HEK293 (cell line): Measurements from ENCODE around the gene OTOP3.

ENCODE experiments used
- CTCF ChIA-PET: fragments of 350-600 bp; formaldehyde crosslinking; extraction: SDS; loops from one replicate; lab custom pipeline; 2021; ENCODE audit warnings: antibody characterized with exemption; lab: Yijun Ruan, JAX
- POLR2A ChIA-PET: fragments of 300-600 bp; formaldehyde crosslinking; extraction: SDS; loops from one replicate; lab custom pipeline; 2020; ENCODE audit warnings: antibody characterized with exemption, inconsistent platforms; lab: Yijun Ruan, JAX
- H3K27ac ChIP-seq: fragments of 200-500 bp; sonication (Bioruptor generic); 2 replicates; pipeline ENCODE4 v1.5.1; 2014; ENCODE audit warnings: low read depth, low read length, control low read depth, inconsistent platforms; ENCODE audit errors: extremely low read depth
- H3K36me3 ChIP-seq, 2 experiments: fragments of 200-500 bp in 1 of 2; sonication (Bioruptor generic) in 1 of 2; 1 replicate in 1 of 2; 2 replicates in 1 of 2; pipeline ENCODE4 v1.5.1; 2014 to 2017; ENCODE audit warnings: inconsistent platforms in 2 of 2, low read length in 2 of 2; ENCODE audit not compliant: control insufficient read depth in 2 of 2, insufficient read depth in 1 of 2
- H3K4me1 ChIP-seq: fragments of 200-500 bp; sonication (Bioruptor generic); 2 replicates; pipeline ENCODE4 v1.5.1; 2014; ENCODE audit warnings: mild to moderate bottlenecking, low read length, inconsistent platforms; ENCODE audit not compliant: control insufficient read depth, insufficient read depth
- H3K4me3 ChIP-seq: 2 replicates; pipeline ENCODE4 v1.5.1; 2011; ENCODE audit warnings: low read depth, mild to moderate bottlenecking, control low read depth, low read length, moderate library complexity
- H3K9me3 ChIP-seq: fragments of 200-500 bp; sonication (Bioruptor generic); 2 replicates; pipeline ENCODE4 v1.5.1; 2014; ENCODE audit warnings: low read depth, low read length, inconsistent platforms; ENCODE audit not compliant: control insufficient read depth, insufficient read depth
- BCL11B ChIP-seq: fragments of 450-650 bp; formaldehyde crosslinking; IDR thresholded peaks from 2 replicates; pipeline ENCODE4 v1.5.1; 2016; ENCODE audit warnings: low read depth, missing biosample characterization, missing genetic modification characterization
- FEZF1 ChIP-seq: fragments of 450-650 bp; formaldehyde crosslinking; IDR thresholded peaks from 2 replicates; pipeline ENCODE4 v1.5.1; 2016; ENCODE audit warnings: missing biosample characterization, missing genetic modification characterization
- GFI1B ChIP-seq: fragments of 450-650 bp; formaldehyde crosslinking; IDR thresholded peaks from 2 replicates; pipeline ENCODE4 v1.5.1; 2016; ENCODE audit warnings: missing biosample characterization, missing genetic modification characterization
- HOXA7 ChIP-seq: sonication (generic); formaldehyde crosslinking; IDR thresholded peaks from 2 replicates; pipeline ENCODE4 v1.8.1; 2022; ENCODE audit warnings: missing genetic modification reagents, borderline replicate concordance
- HOXD13 ChIP-seq: sonication (generic); formaldehyde crosslinking; IDR thresholded peaks from 2 replicates; pipeline ENCODE4 v1.8.0; 2022; ENCODE audit warnings: missing genetic modification reagents, borderline replicate concordance
- MZF1 ChIP-seq: fragments of 450-650 bp; formaldehyde crosslinking; IDR thresholded peaks from 2 replicates; pipeline ENCODE4 v1.5.1; 2017; ENCODE audit warnings: missing biosample characterization, missing genetic modification characterization, borderline replicate concordance
- PRDM4 ChIP-seq: fragments of 450-650 bp; formaldehyde crosslinking; IDR thresholded peaks from 2 replicates; pipeline ENCODE4 v1.5.1; 2017; ENCODE audit warnings: missing biosample characterization, missing genetic modification characterization
- SP2 ChIP-seq: fragments of 450-650 bp; formaldehyde crosslinking; IDR thresholded peaks from 2 replicates; pipeline ENCODE4 v1.5.1; 2016; ENCODE audit warnings: missing biosample characterization, missing genetic modification characterization
- SP3 ChIP-seq: fragments of 450-650 bp; formaldehyde crosslinking; IDR thresholded peaks from 2 replicates; pipeline ENCODE4 v1.5.1; 2016; ENCODE audit warnings: missing biosample characterization, missing genetic modification characterization
- ZBTB1 ChIP-seq: fragments of 450-650 bp; formaldehyde crosslinking; IDR thresholded peaks from 2 replicates; pipeline ENCODE4 v1.5.1; 2016; ENCODE audit warnings: missing biosample characterization, missing genetic modification characterization
- ZNF16 ChIP-seq: fragments of 450-650 bp; formaldehyde crosslinking; IDR thresholded peaks from 2 replicates; pipeline ENCODE4 v1.5.1; 2016; ENCODE audit warnings: low read depth, missing biosample characterization, missing genetic modification characterization
- ZNF174 ChIP-seq: fragments of 450-650 bp; formaldehyde crosslinking; IDR thresholded peaks from 2 replicates; pipeline ENCODE4 v1.5.0; 2017; ENCODE audit warnings: missing biosample characterization, mild to moderate bottlenecking, missing genetic modification characterization
- ZNF184 ChIP-seq: fragments of 450-650 bp; IDR thresholded peaks from 2 replicates; pipeline ENCODE4 v1.5.1; 2018; ENCODE audit warnings: missing biosample characterization, mild to moderate bottlenecking, missing genetic modification characterization
- ZNF214 ChIP-seq: fragments of 450-650 bp; formaldehyde crosslinking; IDR thresholded peaks from 2 replicates; pipeline ENCODE4 v1.5.1; 2017; ENCODE audit warnings: missing biosample characterization, mild to moderate bottlenecking, missing genetic modification characterization, borderline replicate concordance
- ZNF274 ChIP-seq, 2 experiments: fragments of 200-500 bp in 1 of 2; fragments of 450-650 bp in 1 of 2; sonication (Bioruptor generic) in 1 of 2; formaldehyde crosslinking in 1 of 2; IDR thresholded peaks; 2 replicates each; pipeline versions ENCODE4 v1.5.1 to v1.6.1; 2014 to 2016; ENCODE audit warnings: borderline replicate concordance in 1 of 2, inconsistent platforms in 1 of 2, low read length in 1 of 2, missing biosample characterization in 1 of 2, missing genetic modification characterization in 1 of 2
- ZNF302 ChIP-seq: fragments of 450-650 bp; formaldehyde crosslinking; IDR thresholded peaks from 2 replicates; pipeline ENCODE4 v1.5.1; 2016; ENCODE audit warnings: missing biosample characterization, missing genetic modification characterization, low read depth
- ZNF324 ChIP-seq: fragments of 450-650 bp; formaldehyde crosslinking; IDR thresholded peaks from 2 replicates; pipeline ENCODE4 v1.5.1; 2016; ENCODE audit warnings: missing biosample characterization, missing genetic modification characterization
- ZNF350 ChIP-seq: fragments of 450-650 bp; formaldehyde crosslinking; IDR thresholded peaks from 2 replicates; pipeline ENCODE4 v1.5.0; 2017; ENCODE audit warnings: missing biosample characterization, mild to moderate bottlenecking, missing genetic modification characterization
- ZNF354C ChIP-seq: fragments of 450-650 bp; formaldehyde crosslinking; IDR thresholded peaks from 2 replicates; pipeline ENCODE4 v1.5.1; 2016; ENCODE audit warnings: missing biosample characterization, missing genetic modification characterization, low read depth, borderline replicate concordance
- ZNF423 ChIP-seq: fragments of 450-650 bp; formaldehyde crosslinking; IDR thresholded peaks from 2 replicates; pipeline ENCODE4 v1.5.1; 2016; ENCODE audit warnings: missing biosample characterization, missing genetic modification characterization
- ZNF433 ChIP-seq: fragments of 450-650 bp; formaldehyde crosslinking; IDR thresholded peaks from 2 replicates; pipeline ENCODE4 v1.5.1; 2016; ENCODE audit warnings: missing biosample characterization, missing genetic modification characterization, low read depth
- ZNF624 ChIP-seq: fragments of 450-650 bp; formaldehyde crosslinking; IDR thresholded peaks from 2 replicates; pipeline ENCODE4 v1.5.1; 2017; ENCODE audit warnings: missing biosample characterization, missing genetic modification characterization
- ZNF658 ChIP-seq: fragments of 450-650 bp; formaldehyde crosslinking; IDR thresholded peaks from 2 replicates; pipeline ENCODE4; 2016; ENCODE audit warnings: missing biosample characterization, missing genetic modification characterization
- ZNF701 ChIP-seq: fragments of 450-650 bp; formaldehyde crosslinking; IDR thresholded peaks from 2 replicates; pipeline ENCODE4 v1.5.1; 2016; ENCODE audit warnings: missing biosample characterization, missing genetic modification characterization
- ZNF747 ChIP-seq: fragments of 450-650 bp; formaldehyde crosslinking; IDR thresholded peaks from 2 replicates; pipeline ENCODE4 v1.5.1; 2016; ENCODE audit warnings: missing biosample characterization, missing genetic modification characterization
- ZXDB ChIP-seq: fragments of 450-650 bp; formaldehyde crosslinking; IDR thresholded peaks from 2 replicates; pipeline ENCODE4 v1.5.1; 2016; ENCODE audit warnings: missing biosample characterization, missing genetic modification characterization
- TF ChIP-seq, protein P1 (sequence below): fragments of 450-650 bp; formaldehyde crosslinking; IDR thresholded peaks from 2 replicates; pipeline ENCODE4 v1.5.1; 2016; ENCODE audit warnings: missing biosample characterization, missing genetic modification characterization, borderline replicate concordance

Gene OTOP3

GRCh38 chr17:74945543-74945942 is 9.8 kb downstream of the OTOP3 start:
- POLR2A ChIA-PET = interaction anchor here (1.1 kb wide), 1 partner anchor 27 kb away, joined by 3 read pairs; the partner anchor contains the start of gene HID1
- CTCF ChIA-PET = interaction anchor here (10.3 kb wide), 1 partner anchor 14 kb away, joined by 100 read pairs; no protein-coding TSS in a partner anchor
- Histone ChIP-seq H3K36me3 (no peaks in the 10 kb centered on the region), H3K4me1 (no peaks in the 10 kb centered on the region), H3K27ac (no peak overlapping the region), H3K4me3 (no peak overlapping the region), H3K9me3 (no peaks in the 10 kb centered on the region)
- no peak for TF ChIP-seq GFI1B
- TF ChIP-seq HOXD13 (CRISPR knock-in tag) = no peak
- TF ChIP-seq, protein P1, sequence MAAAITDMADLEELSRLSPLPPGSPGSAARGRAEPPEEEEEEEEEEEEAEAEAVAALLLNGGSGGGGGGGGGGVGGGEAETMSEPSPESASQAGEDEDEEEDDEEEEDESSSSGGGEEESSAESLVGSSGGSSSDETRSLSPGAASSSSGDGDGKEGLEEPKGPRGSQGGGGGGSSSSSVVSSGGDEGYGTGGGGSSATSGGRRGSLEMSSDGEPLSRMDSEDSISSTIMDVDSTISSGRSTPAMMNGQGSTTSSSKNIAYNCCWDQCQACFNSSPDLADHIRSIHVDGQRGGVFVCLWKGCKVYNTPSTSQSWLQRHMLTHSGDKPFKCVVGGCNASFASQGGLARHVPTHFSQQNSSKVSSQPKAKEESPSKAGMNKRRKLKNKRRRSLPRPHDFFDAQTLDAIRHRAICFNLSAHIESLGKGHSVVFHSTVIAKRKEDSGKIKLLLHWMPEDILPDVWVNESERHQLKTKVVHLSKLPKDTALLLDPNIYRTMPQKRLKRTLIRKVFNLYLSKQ (tag by site-specific recombination) = no peak
- TF ChIP-seq ZNF324 (tag by site-specific recombination) = no peak
- no peak for TF ChIP-seq SP3

- no peak overlapping the region for H3K27ac ChIP-seq
- H3K36me3 ChIP-seq = no peaks in the 10 kb centered on the region
- CTCF ChIA-PET = interaction anchor here (1.0 to 10.3 kb wide), 2 partner anchors 13 to 23 kb away, joined by 4 to 100 read pairs; partner anchors contain the start of gene OTOP2
- H3K9me3 ChIP-seq = no peaks in the 10 kb centered on the region
- TF ChIP-seq ZNF350 (tag by site-specific recombination) = no peak
- TF ChIP-seq ZXDB (tag by site-specific recombination) = no peak
- TF ChIP-seq ZNF423 (tag by site-specific recombination) = no peak
- TF ChIP-seq ZNF274 (IDR thresholded peaks at IDR 0.05; ENCODE audit: low read length) = no peak
- TF ChIP-seq ZNF274 (tag by site-specific recombination; IDR thresholded peaks at IDR 0.05; ENCODE audit: borderline replicate concordance) = no peak
- TF ChIP-seq ZNF324 (tag by site-specific recombination) = no peak
- no peak for TF ChIP-seq ZBTB1 (tag by site-specific recombination)
- no peak for TF ChIP-seq ZNF624 (tag by site-specific recombination)
- TF ChIP-seq ZNF174 (tag by site-specific recombination) = no peak
- TF ChIP-seq ZNF658 (tag by site-specific recombination) = no peak
- no peak for TF ChIP-seq ZNF354C (tag by site-specific recombination)
- no peak for TF ChIP-seq BCL11B (tag by site-specific recombination)
- POLR2A ChIA-PET = interaction anchor here (1.1 kb wide), 1 partner anchor 25 kb away, joined by 3 read pairs; the partner anchor contains the start of gene HID1
- H3K4me3 ChIP-seq = no peak overlapping the region
- H3K4me1 ChIP-seq = no peaks in the 10 kb centered on the region
These were observed 10.9 kb downstream of the OTOP3 start for GRCh38 chr17:74946641-74947040.

DNA sequence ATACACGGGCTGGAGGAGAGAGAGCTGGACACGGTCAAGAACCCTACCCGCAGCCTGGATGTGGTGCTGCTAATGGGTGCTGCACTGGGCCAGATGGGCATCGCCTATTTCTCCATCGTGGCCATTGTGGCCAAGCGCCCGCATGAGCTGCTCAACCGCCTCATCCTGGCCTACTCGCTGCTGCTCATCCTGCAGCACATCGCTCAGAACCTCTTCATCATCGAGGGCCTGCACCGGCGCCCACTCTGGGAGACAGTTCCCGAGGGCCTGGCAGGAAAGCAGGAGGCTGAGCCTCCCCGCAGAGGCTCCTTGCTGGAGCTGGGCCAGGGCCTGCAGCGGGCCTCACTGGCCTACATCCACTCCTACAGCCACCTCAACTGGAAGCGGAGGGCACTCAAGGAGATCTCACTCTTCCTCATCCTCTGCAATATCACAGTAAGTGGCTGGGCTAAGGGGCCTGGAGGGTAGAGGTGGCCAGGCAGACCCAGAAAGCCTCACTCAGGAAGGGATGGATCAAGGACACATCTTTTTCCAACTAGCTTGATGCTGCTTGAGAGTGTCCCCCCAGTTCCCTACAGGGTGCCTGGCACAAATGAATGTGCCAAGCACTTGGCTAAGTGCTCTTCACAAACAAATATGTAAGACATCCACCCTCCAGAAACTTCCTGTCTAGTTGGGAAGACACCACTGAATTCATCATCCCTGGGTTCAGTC is 11.5 kb downstream of the OTOP3 start:
- Histone ChIP-seq H3K36me3 (no peaks in the 10 kb centered on the region), H3K27ac (no peak overlapping the region), H3K9me3 (no peaks in the 10 kb centered on the region), H3K4me1 (no peaks in the 10 kb centered on the region), H3K4me3 (no peak overlapping the region)
- ChIA-PET POLR2A (no interaction called here), CTCF (interaction anchor here (0.7 to 10.3 kb wide), 4 partner anchors 12 to 323 kb away, joined by 3 to 100 read pairs (median 4); partner anchors contain the start of gene OTOP2)
- no peak for TF ChIP-seq ZNF184 (tag by site-specific recombination)
- TF ChIP-seq ZNF747 (tag by site-specific recombination) = no peak
- TF ChIP-seq ZNF433 (tag by site-specific recombination) = no peak
- TF ChIP-seq ZNF350 (tag by site-specific recombination) = no peak
- TF ChIP-seq MZF1 = no peak
- no peak for TF ChIP-seq ZNF16 (tag by site-specific recombination)
- TF ChIP-seq SP2 (tag by site-specific recombination) = no peak
- no peak for TF ChIP-seq HOXA7 (CRISPR knock-in tag)
- no peak for TF ChIP-seq ZNF701 (tag by site-specific recombination)
- no peak for TF ChIP-seq ZNF214 (tag by site-specific recombination)
- no peak for TF ChIP-seq FEZF1
- no peak for TF ChIP-seq ZNF302
- TF ChIP-seq PRDM4 (tag by site-specific recombination) = no peak
